HG02759 (cell line): ENCODE data around the gene PABPN1L.
A peak's percentile ranks its signal among the peaks of the same experiment; 100 is the strongest.

Experiments
- ATAC-seq: cut with Tn5 transposase; IDR thresholded peaks from one replicate; pipeline ENCODE4 v1.9.1; 2021; ENCODE audit warnings: mild to moderate bottlenecking, moderate library complexity; ENCODE audit not compliant: unreplicated experiment

PABPN1L gene

DNA sequence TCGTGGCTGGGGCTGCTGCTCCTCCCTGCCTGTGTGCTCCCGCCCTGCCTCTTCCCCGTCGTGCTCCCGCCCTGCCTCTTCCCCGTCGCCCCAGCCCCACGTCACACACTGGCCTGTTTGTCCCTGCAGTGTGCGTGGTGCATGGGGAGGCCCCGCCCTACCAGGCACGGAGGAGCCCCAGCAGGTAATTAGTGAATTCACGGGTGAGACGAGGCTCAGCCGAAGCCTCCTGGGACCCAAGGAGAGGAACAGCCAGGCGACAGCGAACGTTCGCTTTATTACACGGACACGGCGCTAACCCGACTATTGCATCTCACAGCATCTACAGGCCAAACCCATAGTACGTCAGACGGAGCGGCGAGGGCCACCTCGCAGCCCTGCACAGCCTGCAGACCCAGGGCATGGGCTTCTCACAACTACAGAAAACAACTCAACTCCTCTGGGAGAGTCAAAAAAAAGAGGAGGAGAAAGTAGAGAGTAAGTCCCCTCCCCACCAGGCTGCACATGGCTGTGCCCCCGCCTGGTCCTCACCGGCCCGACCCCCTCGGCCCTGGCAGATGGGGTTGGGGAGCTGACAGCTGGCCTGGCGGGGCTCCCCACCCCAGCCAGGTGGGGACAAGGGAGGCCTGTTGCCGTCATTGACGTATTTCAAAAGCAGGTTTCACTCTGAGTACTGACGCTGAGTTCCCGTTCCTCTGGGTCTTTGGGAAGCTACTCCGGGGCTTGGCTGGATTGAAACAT, 4.3 kb upstream of the PABPN1L start:
- ATAC-seq: no peak

DNA sequence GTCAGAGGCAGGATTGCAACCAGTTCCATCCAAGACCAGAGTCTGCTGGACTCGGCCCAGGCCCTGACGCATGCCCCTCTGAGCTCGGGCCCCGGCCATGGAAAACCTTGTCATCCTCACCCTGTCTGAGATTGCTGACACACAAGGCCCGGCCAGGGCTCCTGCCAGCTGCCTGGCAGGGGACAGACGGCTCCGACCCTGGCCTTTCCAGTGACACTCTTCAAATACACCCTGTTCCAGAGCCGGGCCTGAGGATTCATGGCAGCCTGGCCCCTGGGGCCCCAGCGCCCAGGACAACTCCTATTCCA, 3.2 kb upstream of the PABPN1L start:
- ATAC-seq: no peak

DNA sequence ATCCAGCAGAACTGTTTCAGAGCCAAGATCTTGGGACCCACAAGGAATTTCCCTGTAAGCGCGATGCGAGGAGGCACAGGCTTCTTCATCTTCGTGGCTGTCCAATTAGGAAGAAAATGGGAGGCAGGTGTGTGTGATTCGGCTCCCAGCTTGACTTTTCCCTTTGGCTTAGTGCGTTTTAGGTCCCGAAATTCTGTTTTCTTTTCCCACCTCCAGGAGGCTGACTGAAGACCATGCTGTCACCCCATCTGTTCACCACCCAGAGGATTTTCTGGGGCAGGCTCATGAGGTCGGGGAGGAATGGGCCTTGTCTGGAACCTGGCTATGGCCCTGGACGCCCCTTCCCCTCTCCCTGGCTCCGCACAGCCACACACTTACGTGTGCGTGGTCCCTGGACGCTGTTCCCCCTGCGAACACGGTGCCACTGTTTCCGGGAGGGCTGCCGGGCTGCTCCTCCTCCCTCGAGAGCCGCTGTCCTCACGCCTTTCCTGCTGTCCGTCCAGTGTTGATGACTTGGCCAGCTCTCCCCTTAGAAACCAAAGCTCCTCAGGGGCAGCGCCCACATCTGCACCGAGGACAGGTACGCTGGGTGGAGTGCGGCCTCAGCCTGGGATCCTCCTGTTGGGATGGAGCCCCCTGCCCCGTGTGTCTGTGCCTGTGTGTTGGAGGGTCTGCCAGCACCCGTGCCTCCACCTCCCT, 2.7 kb upstream of the PABPN1L start:
- ATAC-seq: no peak

- no peak for ATAC-seq
These were observed 1.3 kb upstream of the PABPN1L start for GRCh38 chr16:88867581-88868246.

- ATAC-seq: no peak
These were observed 718 bp downstream of the PABPN1L start for GRCh38 chr16:88865742-88866141.

DNA sequence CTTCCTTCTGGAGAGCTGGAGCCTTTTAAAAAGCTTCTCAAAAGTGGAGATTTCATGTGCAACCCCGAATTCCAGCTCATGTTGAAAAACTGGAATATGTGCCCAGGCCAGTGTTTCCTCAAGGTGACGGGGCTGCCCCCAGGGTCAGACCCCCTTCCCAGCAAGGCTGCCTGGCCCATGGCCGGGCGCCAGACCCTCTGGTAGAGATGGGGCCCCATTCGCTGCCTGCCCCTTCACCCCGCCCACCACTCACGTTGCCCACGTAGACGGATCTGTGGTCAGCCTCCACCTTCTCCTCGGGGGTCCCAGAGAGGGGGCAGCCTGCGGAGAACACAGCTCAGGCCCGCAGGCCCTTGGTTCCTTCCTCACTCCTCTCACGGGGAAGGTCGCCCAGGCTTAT, 1.1 kb downstream of the PABPN1L start:
- no peak for ATAC-seq

DNA sequence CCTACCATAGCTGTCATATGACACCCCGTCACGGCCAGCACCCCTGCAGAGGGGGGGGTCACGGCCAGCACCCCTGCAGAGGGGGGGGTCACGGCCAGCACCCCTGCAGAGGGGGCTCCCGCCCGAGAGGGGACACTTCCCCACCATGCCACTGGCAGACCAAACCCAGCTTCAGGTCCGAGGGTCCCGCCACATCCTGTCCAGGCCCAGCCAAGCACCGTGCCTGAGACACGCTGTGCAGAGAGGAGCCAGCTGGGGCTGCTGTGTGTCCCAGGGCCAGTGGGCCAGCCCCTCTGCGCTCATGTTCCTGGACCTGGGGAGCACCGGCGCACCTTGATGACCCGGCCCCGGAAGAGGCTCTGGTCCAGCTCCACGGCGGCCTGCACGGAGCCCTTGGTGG, 1.9 kb downstream of the PABPN1L start:
- ATAC-seq: no peak

DNA sequence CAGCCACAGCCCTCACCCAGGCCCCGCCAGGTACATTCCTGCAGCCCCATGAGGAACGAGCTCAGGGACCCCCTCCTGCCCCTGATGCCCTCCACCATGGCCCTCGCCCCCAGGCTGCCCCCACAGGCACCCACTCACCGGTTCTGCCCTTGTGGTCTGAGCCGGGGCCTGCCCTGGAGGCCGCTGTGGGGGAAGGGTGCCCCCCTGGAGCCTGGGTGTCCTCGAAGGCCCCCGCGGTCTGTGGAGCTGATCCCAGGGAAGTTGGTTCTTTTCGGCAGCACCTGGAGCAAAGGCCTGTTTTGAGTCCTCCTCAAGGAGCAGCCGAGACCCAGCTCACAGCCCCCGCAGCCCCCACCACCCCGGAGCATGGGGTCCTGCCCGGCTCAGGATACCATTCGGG, 2.4 kb downstream of the PABPN1L start:
- ATAC-seq: no peak

DNA sequence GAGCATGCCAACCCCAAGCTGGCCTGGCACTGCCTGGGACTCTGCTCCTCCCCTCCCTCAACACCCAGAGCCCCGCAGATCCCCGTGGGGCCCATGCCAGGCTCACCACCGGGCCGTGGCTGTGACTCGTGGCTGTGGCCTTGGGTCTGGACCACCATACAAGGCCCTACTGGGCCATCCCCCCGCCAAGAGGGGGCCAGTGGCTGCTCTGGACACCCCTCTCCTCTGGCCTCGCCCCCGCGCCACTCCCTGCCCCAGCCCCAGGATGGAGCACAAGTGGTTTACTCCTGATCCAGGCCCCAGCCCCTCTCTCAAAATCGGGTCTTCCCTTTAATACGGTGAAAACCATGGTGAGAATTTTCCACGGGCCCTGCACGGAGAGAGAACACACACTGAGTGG, 3.0 kb downstream of the PABPN1L start:
- no peak for ATAC-seq

DNA sequence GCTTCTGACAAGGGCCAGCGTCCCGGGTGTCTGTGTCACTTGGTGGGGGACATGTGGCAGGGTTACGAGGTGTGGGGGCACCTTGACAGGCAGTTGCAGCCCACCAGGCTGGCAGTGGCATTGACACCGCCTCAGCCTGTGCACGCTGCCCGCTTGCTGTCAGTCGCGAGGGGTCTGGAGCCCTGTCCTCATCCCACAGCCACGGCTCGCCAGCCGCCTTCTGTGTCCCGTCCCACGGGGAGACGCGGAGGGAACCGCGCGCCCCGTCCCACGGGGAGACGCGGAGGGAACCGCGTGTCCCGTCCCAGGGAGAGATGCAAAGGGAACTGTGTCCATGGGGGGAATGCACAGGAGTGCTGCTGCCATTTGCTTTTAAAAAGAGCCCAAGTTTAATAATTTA, 3.5 kb downstream of the PABPN1L start:
- no peak for ATAC-seq

DNA sequence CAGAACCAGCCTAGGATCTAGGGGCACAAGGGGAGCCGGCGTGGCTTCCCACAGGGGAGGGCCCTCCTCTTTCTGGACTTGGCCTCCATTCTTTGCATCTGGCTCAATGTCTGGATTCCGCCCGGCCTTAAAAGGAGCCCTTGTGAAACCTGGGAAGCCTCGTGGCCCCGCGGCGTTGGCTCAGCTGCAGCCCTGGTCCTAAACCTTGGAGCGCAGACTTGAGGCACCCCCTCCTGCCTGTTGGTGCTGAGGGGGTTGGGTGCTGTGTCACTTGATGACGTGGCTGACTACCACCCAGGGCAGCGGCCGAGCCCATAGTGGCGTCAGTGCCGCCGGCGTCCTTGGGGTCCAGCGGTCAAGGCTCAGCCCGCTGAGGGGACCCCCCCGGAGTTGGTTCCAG, 5.1 kb downstream of the PABPN1L start:
- ATAC-seq: no peak

- ATAC-seq: no peak
These were observed 6.9 kb downstream of the PABPN1L start for GRCh38 chr16:88859381-88860091.

- peak; percentile 42 for ATAC-seq
These were observed 8.6 kb downstream of the PABPN1L start for GRCh38 chr16:88857728-88858339.

DNA sequence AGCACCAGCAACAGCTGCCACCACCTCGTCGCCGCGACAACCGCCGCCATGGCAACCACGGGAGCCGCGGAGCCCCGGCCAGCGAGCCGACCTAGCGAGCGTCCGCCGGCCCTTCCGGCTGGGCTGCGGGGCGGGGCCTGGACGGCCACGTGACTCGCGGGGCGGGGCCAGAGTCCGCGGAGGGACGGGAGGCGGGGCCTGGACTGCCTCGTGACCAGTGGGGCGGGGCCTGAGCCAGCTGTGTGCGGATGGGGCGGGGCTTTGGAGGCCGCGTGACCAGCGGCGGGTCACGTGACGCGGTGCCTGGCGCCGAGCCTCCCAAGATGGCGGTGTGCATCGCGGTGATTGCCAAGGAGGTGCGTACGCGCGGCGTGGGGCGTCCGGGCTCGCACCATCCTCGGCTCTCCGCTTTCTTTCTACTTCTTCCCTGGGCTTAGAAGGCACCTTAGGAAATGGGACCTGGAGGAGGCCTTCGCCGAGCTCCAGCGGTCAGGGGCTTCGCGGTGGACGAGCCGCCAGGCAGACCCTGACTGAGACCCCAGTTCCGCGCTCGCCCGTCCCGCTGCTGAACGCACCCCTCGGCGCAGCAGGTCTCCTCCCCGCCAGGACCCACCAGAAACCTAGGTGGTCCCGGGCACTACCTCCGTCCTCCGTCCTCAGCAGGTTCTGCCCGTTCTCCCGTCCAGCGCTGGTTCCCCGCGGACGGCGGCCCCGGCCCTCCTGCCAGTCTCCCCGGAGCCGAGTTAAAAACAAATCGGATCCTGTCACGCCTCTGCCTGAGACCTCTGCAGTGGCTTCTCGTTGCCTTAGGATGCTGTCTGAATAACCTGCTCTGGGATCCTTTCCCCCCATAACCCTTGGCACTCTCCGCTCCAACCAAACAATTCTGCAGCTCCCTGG, 9.4 kb downstream of the PABPN1L start, which contains the start of the genes GALNS and TRAPPC2L:
GALNS (minus strand) TSS at position 120 of the 900 bp plus-strand sequence; CDS start at position 50, 70 bp downstream.
TRAPPC2L (plus strand) TSS at position 300 of the 900 bp plus-strand sequence; CDS start at position 324, 24 bp downstream.
- peak; percentile 84 for ATAC-seq

DNA sequence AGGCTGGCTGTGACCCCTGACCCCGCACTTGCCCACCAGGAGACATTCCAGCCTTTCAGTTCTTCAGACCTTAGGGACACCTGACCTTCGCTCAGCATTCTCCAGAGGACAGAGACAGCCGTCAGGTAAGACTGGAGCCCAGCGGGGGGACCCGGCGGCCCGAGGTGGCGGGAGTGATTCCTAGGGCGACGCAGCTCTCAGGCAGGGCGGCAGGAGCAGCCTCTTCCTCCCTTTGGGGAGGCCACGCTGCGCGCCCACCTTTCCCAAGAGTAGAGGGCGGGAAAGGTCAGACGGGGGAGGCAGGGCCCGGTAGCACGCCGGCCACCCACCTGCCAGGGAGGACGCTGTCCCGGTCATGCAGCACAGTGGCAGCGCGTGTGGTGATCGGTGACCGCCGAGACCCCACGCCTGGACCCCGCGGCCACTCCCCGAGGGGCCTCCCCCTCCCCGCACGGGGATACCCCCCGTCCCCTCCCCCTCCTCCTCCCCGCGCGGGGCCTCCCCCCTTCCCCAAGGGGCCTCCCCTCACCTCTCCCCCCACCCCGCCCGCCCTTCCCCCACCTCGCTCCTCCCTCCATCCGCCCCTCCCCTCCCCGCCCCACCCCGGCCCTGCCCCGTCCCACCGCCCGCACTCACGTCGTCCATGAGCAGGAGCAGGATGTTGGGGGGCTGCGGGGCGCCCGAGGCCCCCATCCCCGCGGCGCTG, 10.2 kb downstream of the PABPN1L start:
- no peak for ATAC-seq

GRCh38 chr16:88855736-88856121, 10.7 kb downstream of the PABPN1L start:
- ATAC-seq: no peak

- ATAC-seq: no peak
These were observed 11.3 kb downstream of the PABPN1L start for GRCh38 chr16:88855176-88855575.

- ATAC-seq: no peak
These were observed 12.0 kb downstream of the PABPN1L start for GRCh38 chr16:88854306-88855111.
